GM12878 (cell line): Measurements from ENCODE around the gene ZFAND2A. TPM values are rescaled to one million over a fixed set of nuclear protein-coding genes. Genes with fewer than 3 reads are reported as not detected.

Source experiments
- ATAC-seq: fragments of 200-7000 bp; cut with Tn5 transposase; 3 replicates; pipeline ENCODE4 v1.9.1; 2020; ENCODE audit warnings: mild to moderate bottlenecking, moderate library complexity
- BruUV-seq: library from RNA; stranded (reverse); fragments of 400-500 nt; replicated peaks from 2 replicates; lab custom pipeline; 2021; lab: Mats Ljungman, UMichigan
- CTCF ChIA-PET: fragments of 300-600 bp; sonication (Branson Sonifier 250); formaldehyde crosslinking; extraction: SDS; loops from one replicate; lab custom pipeline; 2021; ENCODE audit warnings: inconsistent platforms; lab: Yijun Ruan, JAX
- POLR2A ChIA-PET: fragments of 350-600 bp; formaldehyde crosslinking; extraction: SDS; loops from one replicate; lab custom pipeline; 2021; ENCODE audit warnings: inconsistent platforms; lab: Charles Lee
- RAD21 ChIA-PET: fragments of 300-600 bp; sonication (Branson Sonifier 250); formaldehyde crosslinking; loops from one replicate; lab custom pipeline; 2023; ENCODE audit warnings: antibody characterized with exemption; ENCODE audit not compliant: unreplicated experiment; lab: Charles Lee
- SMC1A ChIA-PET: fragments of 300-600 bp; sonication (Branson Sonifier 250); formaldehyde crosslinking; loops from one replicate; lab custom pipeline; 2023; ENCODE audit not compliant: unreplicated experiment, uncharacterized antibody; lab: Charles Lee
- DNase-seq: peaks from one replicate; pipeline ENCODE4 v3.0.0-alpha.2; 2011; ENCODE audit warnings: low read depth, low spot score
- FAIRE-seq: peaks from 3 replicates; lab custom pipeline; 2011; peaks lifted over from hg19 to GRCh38; lab: Jason Lieb, UNC
- H2AFZ ChIP-seq: 2 replicates; pipeline ENCODE4 v1.6.0; 2011; ENCODE audit warnings: low read depth, low read length, control low read depth; ENCODE audit not compliant: control insufficient read depth
- H3K27ac ChIP-seq: 2 replicates; pipeline ENCODE4 v1.5.1; 2011; ENCODE audit warnings: control low read depth; ENCODE audit not compliant: control insufficient read depth, insufficient read depth
- H3K27me3 ChIP-seq, 2 experiments: replicated peaks in 1 of 2; 2 replicates each; pipeline versions ENCODE4 v1.6.0 to v1.6.1; 2011; ENCODE audit warnings: low read length in 1 of 2; ENCODE audit not compliant: control insufficient read depth in 2 of 2, insufficient read depth in 2 of 2
- H3K36me3 ChIP-seq, 2 experiments: 2 replicates each; pipeline ENCODE4 v1.5.1; 2011; ENCODE audit warnings: low read length in 1 of 2; ENCODE audit not compliant: control insufficient read depth in 2 of 2, insufficient read depth in 2 of 2
- H3K4me1 ChIP-seq: 2 replicates; pipeline ENCODE4 v1.6.1; 2011; ENCODE audit warnings: mild to moderate bottlenecking, low read length, moderate library complexity, mixed read lengths; ENCODE audit not compliant: control insufficient read depth, insufficient read depth
- H3K4me2 ChIP-seq: 2 replicates; pipeline ENCODE4 v1.6.0; 2011; ENCODE audit warnings: control low read depth; ENCODE audit not compliant: control insufficient read depth, insufficient read depth
- H3K4me3 ChIP-seq: fragments of 200-600 bp; sonication (generic); 2 replicates; pipeline ENCODE4 v1.5.1; 2016
- H3K79me2 ChIP-seq: 2 replicates; pipeline ENCODE4 v1.6.0; 2011; ENCODE audit warnings: low read length; ENCODE audit not compliant: control insufficient read depth, insufficient read depth
- H3K9ac ChIP-seq: 2 replicates; pipeline ENCODE4 v1.8.0; 2011; ENCODE audit warnings: low read length, control low read depth, mixed read lengths; ENCODE audit not compliant: control insufficient read depth, insufficient read depth
- H3K9me3 ChIP-seq: replicated peaks from 3 replicates; pipeline ENCODE4 v1.5.1; 2011; ENCODE audit warnings: mild to moderate bottlenecking, low read length; ENCODE audit not compliant: control insufficient read depth, insufficient read depth
- H4K20me1 ChIP-seq: 2 replicates; pipeline ENCODE4 v1.6.0; 2011; ENCODE audit not compliant: control insufficient read depth, insufficient read depth
- BACH1 ChIP-seq: fragments of 450-650 bp; IDR thresholded peaks from 2 replicates; pipeline ENCODE4 v1.6.1; 2017; ENCODE audit warnings: mild to moderate bottlenecking, borderline replicate concordance
- CEBPB ChIP-seq, 2 experiments: fragments of 150-350 bp in 1 of 2; IDR thresholded peaks; 2 replicates each; pipeline ENCODE4 v1.6.1; 2012 to 2014; ENCODE audit warnings: low read depth in 2 of 2, low read length in 2 of 2, borderline replicate concordance in 1 of 2, inconsistent platforms in 1 of 2
- CREB1 ChIP-seq: IDR thresholded peaks from 2 replicates; pipeline ENCODE4 v1.6.1; 2012; ENCODE audit warnings: low read depth, mild to moderate bottlenecking, inconsistent platforms
- FOXM1 ChIP-seq: IDR thresholded peaks from 2 replicates; pipeline ENCODE4 v1.6.1; 2012; ENCODE audit warnings: low read depth, mild to moderate bottlenecking, inconsistent platforms, low read length, moderate library complexity
- IKZF1 ChIP-seq: fragments of 450-650 bp; conservative IDR thresholded peaks from 2 replicates; pipeline ENCODE4 v1.6.1; 2017; ENCODE audit warnings: antibody characterized with exemption, mild to moderate bottlenecking
- MEF2B ChIP-seq: fragments of 450-650 bp; IDR thresholded peaks from 2 replicates; pipeline ENCODE4 v1.6.1; 2018; ENCODE audit warnings: mild to moderate bottlenecking, moderate library complexity; ENCODE audit not compliant: partially characterized antibody, poor library complexity, severe bottlenecking
- NFYB ChIP-seq: IDR thresholded peaks from 2 replicates; pipeline ENCODE4 v1.6.1; 2011; ENCODE audit warnings: low read depth, mild to moderate bottlenecking, low read length, improper control_type of control experiment, moderate library complexity; ENCODE audit not compliant: insufficient read depth
- WGBS: methylation state at CpG from one replicate; pipeline ENCODE4 v1.1.6; 2016; ENCODE audit warnings: low lambda C conversion rate; ENCODE audit not compliant: insufficient replicate concordance, insufficient coverage; ENCODE audit errors: missing lambda C conversion rate; 5-methylcytosine and 5-hydroxymethylcytosine counted together
- in situ Hi-C: fragments of 300-500 bp; cut with MboI; formaldehyde crosslinking; loops from 9 replicates; pipeline ENCODE4 v1.14.3; 2018; ENCODE audit warnings: mixed read lengths
- intact Hi-C: fragments of 100-400 bp; cut with micrococcal nuclease; formaldehyde crosslinking; loops from one replicate; pipeline ENCODE4 v1.14.2; 2022; ENCODE audit not compliant: unreplicated experiment
- polyA plus RNA-seq, 11 experiments: library from polyadenylated mRNA; depleted of rRNA in 4 of 11; unstranded in 6 of 11; stranded (reverse) in 5 of 11; fragments of >200 nt; fragmentation: Nextera tagmentation in 4 of 11; fragmentation: Illumina TruSeq in 1 of 11; extraction: Ambion mirVana in 4 of 11; extraction: Trizol in 1 of 11; gene quantifications; 1 replicate in 1 of 11; 2 replicates in 10 of 11; pipeline versions ENCODE4 v1.2.1 to v1.2.3, GENCODE V29; 2011 to 2016; ENCODE audit warnings: inconsistent platforms in 2 of 11, missing spikeins in 2 of 11, low read depth in 1 of 11
- total RNA-seq, 4 experiments: library from RNA; depleted of rRNA in 3 of 4; stranded (reverse); fragments of >200 nt in 3 of 4; fragmentation: Illumina TruSeq in 1 of 4; extraction: Trizol in 1 of 4; gene quantifications; 2 replicates each; pipeline versions ENCODE4 v1.2.1 to v1.2.3, GENCODE V29; 2013 to 2021
- TF ChIP-seq, protein P1 (sequence below): IDR thresholded peaks from 2 replicates; pipeline ENCODE4 v1.6.1; 2011; ENCODE audit warnings: low read depth, low read length, improper control_type of control experiment, borderline replicate concordance
- TF ChIP-seq, protein P2 (sequence below): fragments of 450-650 bp; formaldehyde crosslinking; IDR thresholded peaks from 2 replicates; pipeline ENCODE4 v1.4.0; 2020; ENCODE audit warnings: mild to moderate bottlenecking, moderate library complexity
- TF ChIP-seq, protein P3 (sequence below): fragments of 450-650 bp; IDR thresholded peaks from 2 replicates; pipeline ENCODE4 v1.6.1; 2016; ENCODE audit warnings: mild to moderate bottlenecking, moderate library complexity, borderline replicate concordance

The ZFAND2A gene
- total and polyA plus RNA-seq, 10 of the 15 experiments (the other 5 are each of a cell fraction or from before 2014, with no cell fraction given) = 14.8 to 39.9 (median 20.8) TPM

DNA sequence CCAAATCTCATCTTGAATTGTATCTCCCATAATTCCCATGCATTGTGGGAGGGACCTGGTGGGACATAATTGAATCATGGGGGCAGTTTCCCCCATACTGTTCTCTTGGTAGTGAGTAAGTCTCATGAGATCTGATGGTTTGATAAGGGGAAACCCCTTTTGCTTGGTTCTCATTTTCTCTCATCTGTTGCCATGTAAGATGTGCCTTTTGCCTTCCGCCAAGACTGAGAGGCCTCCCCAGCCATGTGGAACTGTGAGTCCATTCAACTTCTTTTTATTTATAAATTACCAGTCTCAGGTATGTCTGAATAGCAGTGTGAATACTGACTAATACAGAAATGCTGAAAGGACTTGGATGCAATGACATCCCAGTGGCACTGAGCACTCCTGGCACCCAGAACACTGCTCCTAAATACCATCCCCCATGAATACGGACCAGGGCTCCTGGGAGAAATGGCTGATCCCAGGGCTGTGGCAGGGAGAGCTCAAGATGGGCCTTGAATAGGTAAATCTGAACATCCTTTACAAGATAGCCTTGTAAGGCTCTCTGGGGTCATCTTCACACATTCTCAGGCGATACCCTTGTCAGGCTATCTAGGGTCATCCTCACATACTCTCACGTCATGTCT lies 19.4 kb downstream of the ZFAND2A start (continued):
- TF ChIP-seq MEF2B = peak; percentile 76

DNA sequence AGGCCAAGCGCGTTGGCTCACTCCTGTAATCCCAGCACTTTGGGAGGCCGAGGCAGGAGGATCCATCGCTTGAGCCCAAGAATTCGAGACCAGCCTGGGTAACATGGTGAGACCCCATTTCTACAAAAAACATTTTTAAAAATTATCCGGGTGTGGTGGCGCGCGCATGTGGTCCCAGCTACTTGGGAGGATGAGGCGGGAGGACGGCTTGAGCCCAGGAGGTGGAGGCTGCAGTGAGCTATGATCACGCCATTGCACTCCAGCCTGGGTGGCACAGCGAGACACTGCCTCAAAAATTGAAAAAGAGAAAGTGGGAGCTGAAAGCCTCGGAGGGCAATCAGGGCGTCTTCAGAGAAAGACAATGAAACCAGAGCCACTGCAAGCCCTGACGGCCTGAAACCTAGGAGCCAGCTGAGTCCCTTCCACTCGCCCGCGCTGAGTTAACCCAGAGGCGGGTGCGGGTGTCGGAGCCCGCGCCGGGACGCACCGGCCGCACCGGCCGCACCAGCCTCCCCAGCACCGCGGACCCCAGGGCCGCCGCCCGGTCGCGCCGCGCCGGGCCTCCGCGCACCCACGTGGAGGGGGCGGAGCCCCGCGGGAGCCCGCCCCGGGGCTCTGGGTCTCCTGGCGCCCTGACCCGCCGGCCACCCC lies 22.4 kb downstream of the ZFAND2A start:
- Histone ChIP-seq H3K79me2 (peaks cover 12% of the 10 kb centered on the region), H3K4me1 (no peaks in the 10 kb centered on the region; the same call in 1 of the 2 replicates), H3K9me3 (no peaks in the 10 kb centered on the region), H3K27ac (peak overlapping the region; percentile 46), H4K20me1 (no peaks in the 10 kb centered on the region), H3K27me3 (no peaks in the 10 kb centered on the region), H3K9ac (peak overlapping the region; percentile 38), H3K36me3 (no peaks in the 10 kb centered on the region), H3K4me3 (peak overlapping the region; percentile 83), H2AFZ (peak overlapping the region; percentile 93), H3K4me2 (peak overlapping the region; percentile 96)
- ChIA-PET CTCF (interaction anchor here (0.8 to 4.5 kb wide), 6 partner anchors 17 to 144 kb away, joined by 3 to 30 read pairs (median 22); partner anchors contain the start of gene GPER1), RAD21 (interaction anchor here (0.7 to 2.8 kb wide), 8 partner anchors 14 to 163 kb away, joined by 3 to 21 read pairs (median 4); partner anchors contain the start of genes COX19 and GPER1), SMC1A (interaction anchor here (0.7 to 4.2 kb wide), 12 partner anchors 18 to 90 kb away, joined by 3 to 29 read pairs (median 4); no protein-coding TSS in a partner anchor), POLR2A (interaction anchor here (0.5 to 4.2 kb wide), 8 partner anchors 14 to 324 kb away, joined by 3 to 36 read pairs (median 4); partner anchors contain the start of genes GPER1 and ZFAND2A)
- DNase-seq = no peak
- in situ Hi-C loops (no loop called here), intact Hi-C loops (loop anchor here (1.0 to 5.0 kb wide), 2 partner anchors 34 to 50 kb away; partner anchors contain the start of gene GPER1)
- BruUV-seq = no TSS peak
- WGBS = 9% methylated on average over 42 of the region's 51 CpGs
- FAIRE-seq = no peak
- peak; percentile 85 for ATAC-seq
- TF ChIP-seq IKZF1 = 0 out of 2 replicates have a peak, but pooled peaks have one; percentile 13
- no peak for TF ChIP-seq FOXM1
- TF ChIP-seq, protein P1, sequence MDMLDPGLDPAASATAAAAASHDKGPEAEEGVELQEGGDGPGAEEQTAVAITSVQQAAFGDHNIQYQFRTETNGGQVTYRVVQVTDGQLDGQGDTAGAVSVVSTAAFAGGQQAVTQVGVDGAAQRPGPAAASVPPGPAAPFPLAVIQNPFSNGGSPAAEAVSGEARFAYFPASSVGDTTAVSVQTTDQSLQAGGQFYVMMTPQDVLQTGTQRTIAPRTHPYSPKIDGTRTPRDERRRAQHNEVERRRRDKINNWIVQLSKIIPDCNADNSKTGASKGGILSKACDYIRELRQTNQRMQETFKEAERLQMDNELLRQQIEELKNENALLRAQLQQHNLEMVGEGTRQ = no peak
- no peak for TF ChIP-seq BACH1
- TF ChIP-seq CEBPB (IDR thresholded peaks at IDR 0.05; ENCODE audit: borderline replicate concordance in 1 of 2, low read depth in 2 of 2, low read length in 2 of 2) = no peak
- TF ChIP-seq NFYB = no peak
- TF ChIP-seq, protein P2, sequence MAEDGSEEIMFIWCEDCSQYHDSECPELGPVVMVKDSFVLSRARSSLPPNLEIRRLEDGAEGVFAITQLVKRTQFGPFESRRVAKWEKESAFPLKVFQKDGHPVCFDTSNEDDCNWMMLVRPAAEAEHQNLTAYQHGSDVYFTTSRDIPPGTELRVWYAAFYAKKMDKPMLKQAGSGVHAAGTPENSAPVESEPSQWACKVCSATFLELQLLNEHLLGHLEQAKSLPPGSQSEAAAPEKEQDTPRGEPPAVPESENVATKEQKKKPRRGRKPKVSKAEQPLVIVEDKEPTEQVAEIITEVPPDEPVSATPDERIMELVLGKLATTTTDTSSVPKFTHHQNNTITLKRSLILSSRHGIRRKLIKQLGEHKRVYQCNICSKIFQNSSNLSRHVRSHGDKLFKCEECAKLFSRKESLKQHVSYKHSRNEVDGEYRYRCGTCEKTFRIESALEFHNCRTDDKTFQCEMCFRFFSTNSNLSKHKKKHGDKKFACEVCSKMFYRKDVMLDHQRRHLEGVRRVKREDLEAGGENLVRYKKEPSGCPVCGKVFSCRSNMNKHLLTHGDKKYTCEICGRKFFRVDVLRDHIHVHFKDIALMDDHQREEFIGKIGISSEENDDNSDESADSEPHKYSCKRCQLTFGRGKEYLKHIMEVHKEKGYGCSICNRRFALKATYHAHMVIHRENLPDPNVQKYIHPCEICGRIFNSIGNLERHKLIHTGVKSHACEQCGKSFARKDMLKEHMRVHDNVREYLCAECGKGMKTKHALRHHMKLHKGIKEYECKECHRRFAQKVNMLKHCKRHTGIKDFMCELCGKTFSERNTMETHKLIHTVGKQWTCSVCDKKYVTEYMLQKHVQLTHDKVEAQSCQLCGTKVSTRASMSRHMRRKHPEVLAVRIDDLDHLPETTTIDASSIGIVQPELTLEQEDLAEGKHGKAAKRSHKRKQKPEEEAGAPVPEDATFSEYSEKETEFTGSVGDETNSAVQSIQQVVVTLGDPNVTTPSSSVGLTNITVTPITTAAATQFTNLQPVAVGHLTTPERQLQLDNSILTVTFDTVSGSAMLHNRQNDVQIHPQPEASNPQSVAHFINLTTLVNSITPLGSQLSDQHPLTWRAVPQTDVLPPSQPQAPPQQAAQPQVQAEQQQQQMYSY (CRISPR knock-in tag) = no peak
- TF ChIP-seq, protein P3, sequence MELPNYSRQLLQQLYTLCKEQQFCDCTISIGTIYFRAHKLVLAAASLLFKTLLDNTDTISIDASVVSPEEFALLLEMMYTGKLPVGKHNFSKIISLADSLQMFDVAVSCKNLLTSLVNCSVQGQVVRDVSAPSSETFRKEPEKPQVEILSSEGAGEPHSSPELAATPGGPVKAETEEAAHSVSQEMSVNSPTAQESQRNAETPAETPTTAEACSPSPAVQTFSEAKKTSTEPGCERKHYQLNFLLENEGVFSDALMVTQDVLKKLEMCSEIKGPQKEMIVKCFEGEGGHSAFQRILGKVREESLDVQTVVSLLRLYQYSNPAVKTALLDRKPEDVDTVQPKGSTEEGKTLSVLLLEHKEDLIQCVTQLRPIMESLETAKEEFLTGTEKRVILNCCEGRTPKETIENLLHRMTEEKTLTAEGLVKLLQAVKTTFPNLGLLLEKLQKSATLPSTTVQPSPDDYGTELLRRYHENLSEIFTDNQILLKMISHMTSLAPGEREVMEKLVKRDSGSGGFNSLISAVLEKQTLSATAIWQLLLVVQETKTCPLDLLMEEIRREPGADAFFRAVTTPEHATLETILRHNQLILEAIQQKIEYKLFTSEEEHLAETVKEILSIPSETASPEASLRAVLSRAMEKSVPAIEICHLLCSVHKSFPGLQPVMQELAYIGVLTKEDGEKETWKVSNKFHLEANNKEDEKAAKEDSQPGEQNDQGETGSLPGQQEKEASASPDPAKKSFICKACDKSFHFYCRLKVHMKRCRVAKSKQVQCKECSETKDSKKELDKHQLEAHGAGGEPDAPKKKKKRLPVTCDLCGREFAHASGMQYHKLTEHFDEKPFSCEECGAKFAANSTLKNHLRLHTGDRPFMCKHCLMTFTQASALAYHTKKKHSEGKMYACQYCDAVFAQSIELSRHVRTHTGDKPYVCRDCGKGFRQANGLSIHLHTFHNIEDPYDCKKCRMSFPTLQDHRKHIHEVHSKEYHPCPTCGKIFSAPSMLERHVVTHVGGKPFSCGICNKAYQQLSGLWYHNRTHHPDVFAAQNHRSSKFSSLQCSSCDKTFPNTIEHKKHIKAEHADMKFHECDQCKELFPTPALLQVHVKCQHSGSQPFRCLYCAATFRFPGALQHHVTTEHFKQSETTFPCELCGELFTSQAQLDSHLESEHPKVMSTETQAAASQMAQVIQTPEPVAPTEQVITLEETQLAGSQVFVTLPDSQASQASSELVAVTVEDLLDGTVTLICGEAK = peak; percentile 30; the same call in 1 of the 2 replicates
- TF ChIP-seq CREB1 = no peak
